H1 (cell line): Measurements from ENCODE around the gene PHC2. TPM values are rescaled to one million over a fixed set of nuclear protein-coding genes. Genes with fewer than 3 reads are reported as not detected.

Experiments
- CTCF ChIA-PET: fragments of 300-600 bp; sonication (Branson Sonifier 250); formaldehyde crosslinking; loops from one replicate; lab custom pipeline; 2021; ENCODE audit not compliant: partially characterized antibody; lab: Charles Lee
- POLR2A ChIA-PET: fragments of 300-600 bp; sonication (Branson Sonifier 250); formaldehyde crosslinking; loops from one replicate; lab custom pipeline; 2021; ENCODE audit warnings: inconsistent platforms; ENCODE audit not compliant: partially characterized antibody; lab: Charles Lee
- DNase-seq, 2 experiments: peaks; one replicate each; pipeline versions ENCODE4 v3.0.0 to v3.0.0-alpha.2; 2010 to 2022; ENCODE audit warnings: low spot score in 2 of 2, low read depth in 1 of 2, mixed read lengths in 1 of 2
- FAIRE-seq: peaks from 2 replicates; lab custom pipeline; 2011; peaks lifted over from hg19 to GRCh38; lab: Jason Lieb, UNC
- H2AFZ ChIP-seq: 2 replicates; pipeline ENCODE4 v1.8.1; 2012; ENCODE audit warnings: low read length, inconsistent platforms
- H2AK5ac ChIP-seq: 2 replicates; pipeline ENCODE4 v1.6.1; 2013; ENCODE audit warnings: low read depth, low read length
- H2BK120ac ChIP-seq: replicated peaks from 2 replicates; pipeline ENCODE3; 2013; ENCODE audit warnings: low read depth, low read length, inconsistent platforms
- H2BK12ac ChIP-seq: 2 replicates; pipeline ENCODE4 v1.6.1; 2013; ENCODE audit warnings: low read depth, low read length
- H2BK15ac ChIP-seq: 2 replicates; pipeline ENCODE4 v1.6.1; 2013; ENCODE audit warnings: low read length
- H2BK20ac ChIP-seq: 2 replicates; pipeline ENCODE4 v1.6.1; 2013; ENCODE audit warnings: low read length
- H2BK5ac ChIP-seq: 2 replicates; pipeline ENCODE4 v1.6.1; 2013; ENCODE audit warnings: low read depth, low read length
- H3K14ac ChIP-seq: 2 replicates; pipeline ENCODE4 v1.6.1; 2013; ENCODE audit warnings: inconsistent platforms; ENCODE audit not compliant: insufficient read length
- H3K18ac ChIP-seq: 2 replicates; pipeline ENCODE4 v1.6.1; 2013; ENCODE audit warnings: low read length; ENCODE audit errors: extremely low read depth
- H3K23ac ChIP-seq: 2 replicates; pipeline ENCODE4 v1.6.1; 2013; ENCODE audit warnings: inconsistent platforms; ENCODE audit not compliant: insufficient read length
- H3K23me2 ChIP-seq: 2 replicates; pipeline ENCODE4 v1.6.1; 2013; ENCODE audit warnings: low read depth, low read length
- H3K27ac ChIP-seq: 2 replicates; pipeline ENCODE4 v1.6.1; 2011; ENCODE audit warnings: low read depth, low read length, inconsistent platforms
- H3K27me3 ChIP-seq, 4 experiments: replicated peaks in 1 of 4; 1 replicate in 1 of 4; 2 replicates in 3 of 4; pipeline versions ENCODE4 v1.6.1 to v1.8.1; 2011 to 2013; ENCODE audit warnings: low read length in 3 of 4, mild to moderate bottlenecking in 3 of 4, inconsistent platforms in 2 of 4, mixed read lengths in 2 of 4, moderate library complexity in 1 of 4; ENCODE audit not compliant: control insufficient read depth in 3 of 4, insufficient read depth in 3 of 4; ENCODE audit errors: extremely low read depth in 1 of 4
- H3K36me3 ChIP-seq, 4 experiments: 2 replicates each; pipeline versions ENCODE4 v1.6.1 to v1.8.1; 2011 to 2013; ENCODE audit warnings: mild to moderate bottlenecking in 4 of 4, low read length in 3 of 4, moderate library complexity in 2 of 4, control low read depth in 1 of 4, inconsistent platforms in 1 of 4; ENCODE audit not compliant: insufficient read depth in 4 of 4, control insufficient read depth in 2 of 4
- H3K4ac ChIP-seq: replicated peaks from 2 replicates; pipeline ENCODE3; 2013; ENCODE audit warnings: low read length, low read depth, mixed read lengths, inconsistent platforms; ENCODE audit not compliant: insufficient read length
- H3K4me1 ChIP-seq, 4 experiments: replicated peaks in 1 of 4; 1 replicate in 1 of 4; 2 replicates in 3 of 4; pipeline versions ENCODE4 v1.6.1 to v1.8.1; 2011 to 2013; ENCODE audit warnings: low read length in 3 of 4, inconsistent platforms in 2 of 4, mixed read lengths in 1 of 4; ENCODE audit not compliant: insufficient read depth in 4 of 4, control insufficient read depth in 3 of 4
- H3K4me2 ChIP-seq, 2 experiments: 2 replicates each; pipeline versions ENCODE4 v1.6.1 to v1.8.1; 2011 to 2013; ENCODE audit warnings: low read depth in 2 of 2, low read length in 2 of 2, control low read depth in 1 of 2, inconsistent platforms in 1 of 2, mild to moderate bottlenecking in 1 of 2; ENCODE audit not compliant: insufficient read depth in 1 of 2
- H3K4me3 ChIP-seq, 4 experiments: fragments of 200-600, 300-600 bp in 1 of 4; sonication (generic), shearing (Covaris generic), sonication (Bioruptor Twin) in 1 of 4; 2 replicates each; pipeline versions ENCODE4 v1.5.1 to v1.8.1; 2011 to 2016; ENCODE audit warnings: low read length in 4 of 4, low read depth in 3 of 4, control low read depth in 2 of 4, inconsistent platforms in 2 of 4, mild to moderate bottlenecking in 2 of 4, mixed read lengths in 1 of 4, moderate library complexity in 1 of 4; ENCODE audit not compliant: insufficient read depth in 2 of 4; ENCODE audit errors: extremely low read depth in 1 of 4
- H3K56ac ChIP-seq: replicated peaks from 2 replicates; pipeline ENCODE3; 2013; ENCODE audit warnings: low read depth, mild to moderate bottlenecking, mixed read lengths, low read length, inconsistent platforms; ENCODE audit not compliant: insufficient read length
- H3K79me1 ChIP-seq: 2 replicates; pipeline ENCODE4 v1.6.1; 2013; ENCODE audit warnings: low read depth, low read length, control low read depth
- H3K79me2 ChIP-seq, 2 experiments: 2 replicates each; pipeline versions ENCODE4 v1.6.1 to v1.8.1; 2012 to 2013; ENCODE audit warnings: low read length in 2 of 2, mild to moderate bottlenecking in 2 of 2, inconsistent platforms in 1 of 2; ENCODE audit not compliant: insufficient read depth in 2 of 2, control insufficient read depth in 1 of 2
- H3K9ac ChIP-seq, 4 experiments: replicated peaks in 1 of 4; 1 replicate in 1 of 4; 2 replicates in 3 of 4; pipeline versions ENCODE4 v1.6.1 to v1.8.1; 2011 to 2013; ENCODE audit warnings: low read depth in 3 of 4, low read length in 3 of 4, control low read depth in 2 of 4, mild to moderate bottlenecking in 2 of 4, moderate library complexity in 2 of 4, inconsistent platforms in 1 of 4; ENCODE audit errors: extremely low read depth in 1 of 4
- H3K9me3 ChIP-seq, 2 experiments: 2 replicates each; pipeline versions ENCODE4 v1.6.1 to v1.8.1; 2012 to 2013; ENCODE audit warnings: mild to moderate bottlenecking in 2 of 2, moderate library complexity in 2 of 2, control low read depth in 1 of 2, inconsistent platforms in 1 of 2, low read depth in 1 of 2, low read length in 1 of 2, mixed read lengths in 1 of 2; ENCODE audit not compliant: insufficient read depth in 2 of 2
- H4K20me1 ChIP-seq, 2 experiments: replicated peaks in 1 of 2; 2 replicates each; pipeline versions ENCODE3 to v1.8.1; 2011 to 2013; ENCODE audit warnings: inconsistent platforms in 2 of 2, low read length in 2 of 2, mild to moderate bottlenecking in 1 of 2; ENCODE audit not compliant: insufficient read depth in 2 of 2, control insufficient read depth in 1 of 2
- H4K5ac ChIP-seq: 2 replicates; pipeline ENCODE4 v1.6.1; 2013; ENCODE audit warnings: low read length, low read depth, mixed read lengths, inconsistent platforms; ENCODE audit not compliant: insufficient read length
- H4K8ac ChIP-seq: 2 replicates; pipeline ENCODE4 v1.8.0; 2013; ENCODE audit warnings: mild to moderate bottlenecking, moderate library complexity, low read length, inconsistent platforms; ENCODE audit not compliant: insufficient read depth; ENCODE audit errors: extremely low read depth
- H4K91ac ChIP-seq: replicated peaks from 2 replicates; pipeline ENCODE3; 2013; ENCODE audit warnings: low read length, mixed read lengths, inconsistent platforms; ENCODE audit not compliant: insufficient read length
- BACH1 ChIP-seq: IDR thresholded peaks from 2 replicates; pipeline ENCODE4 v1.6.1; 2012; ENCODE audit warnings: low read length, improper control_type of control experiment
- CHD2 ChIP-seq: IDR thresholded peaks from 2 replicates; pipeline ENCODE4 v1.6.1; 2012; ENCODE audit warnings: low read length, improper control_type of control experiment
- CREB1 ChIP-seq: IDR thresholded peaks from 2 replicates; pipeline ENCODE4 v1.6.1; 2012; ENCODE audit warnings: inconsistent platforms
- CTBP2 ChIP-seq: IDR thresholded peaks from 2 replicates; pipeline ENCODE4 v1.7.0; 2011; ENCODE audit warnings: borderline replicate concordance, mild to moderate bottlenecking, moderate library complexity, mixed read lengths, low read length; ENCODE audit not compliant: insufficient read depth, insufficient read length
- EGR1 ChIP-seq: IDR thresholded peaks from 2 replicates; pipeline ENCODE4 v1.6.1; 2011; ENCODE audit warnings: low read depth, low read length, borderline replicate concordance
- JUN ChIP-seq: IDR thresholded peaks from 2 replicates; pipeline ENCODE4 v1.6.1; 2011; ENCODE audit warnings: low read depth, mild to moderate bottlenecking, improper control_type of control experiment, low read length
- JUND ChIP-seq: IDR thresholded peaks from 2 replicates; pipeline ENCODE4 v1.6.1; 2011; ENCODE audit warnings: mild to moderate bottlenecking, improper control_type of control experiment, low read length
- KDM4A ChIP-seq: IDR thresholded peaks from one replicate; pipeline ENCODE4 v1.7.1; 2012; ENCODE audit warnings: low read depth, mild to moderate bottlenecking, moderate library complexity, low read length, inconsistent platforms; ENCODE audit not compliant: severe bottlenecking
- KDM5A ChIP-seq: fragments of 200-600 bp; IDR thresholded peaks from 2 replicates; pipeline ENCODE4 v1.7.1; 2012; ENCODE audit warnings: mild to moderate bottlenecking, low read length, inconsistent platforms, mixed read lengths
- POLR2A ChIP-seq, 2 experiments: IDR thresholded peaks; 1 replicate in 1 of 2; 2 replicates in 1 of 2; pipeline ENCODE4 v1.6.1; 2011; ENCODE audit warnings: low read depth in 2 of 2, low read length in 2 of 2, mild to moderate bottlenecking in 2 of 2; ENCODE audit errors: control extremely low read depth in 1 of 2
- SIX5 ChIP-seq: IDR thresholded peaks from 2 replicates; pipeline ENCODE4 v1.6.1; 2011; ENCODE audit warnings: mild to moderate bottlenecking, low read depth, low read length
- SP2 ChIP-seq: IDR thresholded peaks from 2 replicates; pipeline ENCODE4 v1.6.1; 2012; ENCODE audit warnings: mild to moderate bottlenecking, low read length, inconsistent platforms
- WGBS, 2 experiments: shearing (Covaris generic) in 1 of 2; methylation state at CpG; one replicate each; pipeline versions ENCODE4 v1.1.6 to v1.1.7; 2013 to 2015; ENCODE audit warnings: low lambda C conversion rate in 2 of 2, mixed read lengths in 2 of 2, inconsistent platforms in 1 of 2, low coverage in 1 of 2, missing lambda C conversion rate in 1 of 2; ENCODE audit not compliant: insufficient replicate concordance in 2 of 2, insufficient coverage in 1 of 2, insufficient read length in 1 of 2; ENCODE audit errors: extremely low coverage in 1 of 2, missing lambda C conversion rate in 1 of 2; 5-methylcytosine and 5-hydroxymethylcytosine counted together
- polyA plus RNA-seq, 7 experiments: library from polyadenylated mRNA; depleted of rRNA in 3 of 7; stranded (reverse) in 5 of 7; unstranded in 2 of 7; fragments of >200 nt in 5 of 7; fragments of 200-250 nt in 2 of 7; gene quantifications; 1 replicate in 5 of 7; 2 replicates in 1 of 7; 4 replicates in 1 of 7; pipeline versions ENCODE4 v1.2.1 to v1.2.3, GENCODE V29; 2011 to 2013; ENCODE audit warnings: missing spikeins in 2 of 7, mixed read lengths in 2 of 7
- total RNA-seq: library from RNA; stranded (reverse); fragmentation: NEBNext Ultra II Directional; extraction: Animal tissue kit (Norgen Biotek cat#: 25700); gene quantifications from 2 replicates; pipeline ENCODE4 v1.2.1, GENCODE V29; 2021

The PHC2 gene
- total and polyA plus RNA-seq, 2 of the 8 experiments (the other 6 are each of a cell fraction or from before 2014, with no cell fraction given), result 5.6 to 14.2 TPM

DNA sequence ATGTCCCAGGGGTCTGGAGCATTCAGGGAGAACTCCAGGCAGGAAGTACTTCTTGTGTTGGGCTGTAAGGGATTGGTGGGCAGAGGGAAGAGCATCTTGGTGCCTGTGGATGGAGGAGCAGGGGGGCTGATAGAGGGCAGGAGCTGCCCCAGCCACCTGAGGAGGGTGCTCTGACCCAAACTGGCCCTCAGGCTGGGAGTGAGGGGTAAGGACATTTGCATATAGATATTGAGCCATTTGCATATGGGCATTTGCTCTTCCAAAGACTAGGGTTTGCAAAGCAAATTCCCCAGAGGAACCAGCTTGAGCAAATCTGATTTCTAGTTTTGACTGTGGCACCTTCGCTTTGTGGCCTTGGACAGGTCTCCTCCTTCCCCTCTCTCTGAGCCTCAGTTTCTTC is 156.4 kb downstream of the PHC2 start:
- H3K4me2 ChIP-seq, result no peak overlapping the region
- no peak overlapping the region for H3K4me3 ChIP-seq
- no peak overlapping the region for H2BK20ac ChIP-seq
- peaks cover 0 to 5% (median 2%) of the 10 kb centered on the region in 4 experiments; a peak in 2 of 8 replicates for H3K36me3 ChIP-seq
- no peaks in the 10 kb centered on the region for H3K27me3 ChIP-seq
- H3K79me1 ChIP-seq, result peaks cover 9% of the 10 kb centered on the region
- H2AFZ ChIP-seq, result no peak overlapping the region
- H3K56ac ChIP-seq, result no peak overlapping the region
- CTCF ChIA-PET, result interaction anchor here (0.6 to 1.8 kb wide), 10 partner anchors 10 to 359 kb away, joined by 3 to 6 read pairs (median 3); no protein-coding TSS in a partner anchor
- no peak overlapping the region for H3K14ac ChIP-seq
- H3K23ac ChIP-seq, result no peak overlapping the region
- 0 out of 4 replicates have a peak, but pooled peaks cover 0 to 8% of the 10 kb centered on the region in 2 experiments for H3K79me2 ChIP-seq
- H3K23me2 ChIP-seq, result no peaks in the 10 kb centered on the region
- POLR2A ChIA-PET, result interaction anchor here (0.9 to 2.4 kb wide), 4 partner anchors 9 to 94 kb away, joined by 3 to 6 read pairs (median 4); no protein-coding TSS in a partner anchor
- no peak overlapping the region for H4K5ac ChIP-seq
- H4K8ac ChIP-seq, result no peak overlapping the region
- no peak overlapping the region for H2BK120ac ChIP-seq
- H3K9ac ChIP-seq, result no peak overlapping the region
- H2AK5ac ChIP-seq, result no peak overlapping the region
- no peak overlapping the region for H4K91ac ChIP-seq
- no peak overlapping the region for H3K27ac ChIP-seq
- DNase-seq, result no peak
- H3K9me3 ChIP-seq, result no peaks in the 10 kb centered on the region
- no peak overlapping the region for H2BK12ac ChIP-seq
- FAIRE-seq, result no peak
- no peak overlapping the region for H2BK5ac ChIP-seq
- H3K18ac ChIP-seq, result no peak overlapping the region
- H2BK15ac ChIP-seq, result no peak overlapping the region
- no peak overlapping the region for H3K4ac ChIP-seq
- peaks cover 0 to 13% (median 3%) of the 10 kb centered on the region in 4 experiments; a peak in 5 of 7 replicates for H3K4me1 ChIP-seq
- H4K20me1 ChIP-seq, result peaks cover 2 to 26% of the 10 kb centered on the region in 2 experiments
- 91% methylated on average over 1 of the region's 1 CpG; no CpG with 5 or more reads in 1 of the 2 experiments for WGBS, 2 experiments
- TF ChIP-seq CREB1 (no peak), JUND (no peak), CHD2 (no peak), BACH1 (no peak), SP2 (no peak), POLR2A (IDR thresholded peaks at IDR 0.05; ENCODE audit: control extremely low read depth in 1 of 2, low read depth in 2 of 2, low read length in 2 of 2) (no peak), EGR1 (no peak), KDM5A (no peak), KDM4A (no peak), JUN (no peak), SIX5 (no peak), CTBP2 (no peak)
